NCI-H446 treated with DMSO at 0.1 percent for 48 hours (cell line): ENCODE measurements around the gene SFXN5.

ENCODE experiments used
- DNase-seq: peaks from one replicate; lab custom pipeline; 2025; lab: John Stamatoyannopoulos, UW

Gene SFXN5

GRCh38 chr2:72994282-72994990 lies 77.1 kb downstream of the SFXN5 start:
- DNase-seq: no peak

- DNase-seq: no peak
Measured at GRCh38 chr2:72993933-72994280, 77.6 kb downstream of the SFXN5 start.

- no peak for DNase-seq
Measured at GRCh38 chr2:72993147-72993932, 78.2 kb downstream of the SFXN5 start.

GRCh38 chr2:72992734-72993102 lies 78.8 kb downstream of the SFXN5 start:
- DNase-seq: no peak

GRCh38 chr2:72991980-72992733 lies 79.4 kb downstream of the SFXN5 start:
- DNase-seq: no peak

GRCh38 chr2:72991439-72991725 lies 80.1 kb downstream of the SFXN5 start:
- DNase-seq: no peak

GRCh38 chr2:72990695-72991438 lies 80.6 kb downstream of the SFXN5 start:
- no peak for DNase-seq

- no peak for DNase-seq
Measured at GRCh38 chr2:72989770-72990556, 81.5 kb downstream of the SFXN5 start.

GRCh38 chr2:72988726-72989273 lies 82.7 kb downstream of the SFXN5 start:
- no peak for DNase-seq

GRCh38 chr2:72988041-72988440 lies 83.5 kb downstream of the SFXN5 start:
- DNase-seq: no peak

GRCh38 chr2:72985891-72986683 lies 85.4 kb downstream of the SFXN5 start:
- DNase-seq: no peak

GRCh38 chr2:72985136-72985535 lies 86.4 kb downstream of the SFXN5 start:
- DNase-seq: no peak

- no peak for DNase-seq
Measured at GRCh38 chr2:72984172-72984671, 87.3 kb downstream of the SFXN5 start.

GRCh38 chr2:72983500-72984161 lies 87.9 kb downstream of the SFXN5 start:
- no peak for DNase-seq

- no peak for DNase-seq
Measured at GRCh38 chr2:72982781-72983499, 88.6 kb downstream of the SFXN5 start.

- DNase-seq: no peak
Measured at GRCh38 chr2:72982219-72982618, 89.3 kb downstream of the SFXN5 start.

GRCh38 chr2:72981536-72981935 lies 90.0 kb downstream of the SFXN5 start:
- DNase-seq: no peak

- DNase-seq: no peak
Measured at GRCh38 chr2:72980535-72981217, 90.8 kb downstream of the SFXN5 start.

- no peak for DNase-seq
Measured at GRCh38 chr2:72979896-72980295, 91.6 kb downstream of the SFXN5 start.
